Measurements from ENCODE around the gene ACTL10. TPM values are rescaled to one million over a fixed set of nuclear protein-coding genes. Genes with fewer than 3 reads are reported as not detected.

ACTL10 gene
- total and polyA plus RNA-seq, 2 donors (not counting 1 experiment from before 2014, with no cell fraction given), result 1.2 to 6.3 TPM

GRCh38 chr20:33668466-33669155 is 1.9 kb downstream of the ACTL10 start:
- ATAC-seq (ENCODE audit: low read depth), result no peak
- Histone ChIP-seq H3K4me2 (replicated peaks; ENCODE audit: low read depth, low read length, poor library complexity, severe bottlenecking) (peak overlapping the region; percentile 98), H3K9ac (ENCODE audit: low read length) (no peak overlapping the region), H3K4me1 (ENCODE audit: control insufficient read depth in 2 of 2, insufficient read depth in 2 of 2, low read length in 2 of 2) (peaks cover 18 to 42% of the 10 kb centered on the region in 2 donors), H3K4me3 (ENCODE audit: control extremely low read depth in 1 of 5, extremely low read depth in 1 of 5, insufficient read depth in 1 of 5, low read depth in 2 of 5, low read length in 4 of 5) (no peak overlapping the region), H3K79me2 (ENCODE audit: control insufficient read depth, insufficient read depth, low read length) (no peaks in the 10 kb centered on the region), H3K27ac (ENCODE audit: low read length in 2 of 2) (no peak overlapping the region), H3K27me3 (replicated peaks in 1 of 4; ENCODE audit: control extremely low read depth in 1 of 4, control insufficient read depth in 3 of 4, insufficient read depth in 4 of 4, low read length in 3 of 4) (no peaks in the 10 kb centered on the region), H3K9me3 (ENCODE audit: control extremely low read depth in 1 of 3, control insufficient read depth in 2 of 3, insufficient read depth in 1 of 3, low read length in 2 of 3) (no peaks in the 10 kb centered on the region), H3K36me3 (replicated peaks in 1 of 2; ENCODE audit: control extremely low read depth in 1 of 2, control insufficient read depth in 1 of 2, extremely low read depth in 1 of 2, insufficient read depth in 2 of 2, low read length in 1 of 2) (no peaks in the 10 kb centered on the region), H2AFZ (ENCODE audit: insufficient read depth, low read depth, low read length, poor library complexity, severe bottlenecking) (no peak overlapping the region), H4K20me1 (ENCODE audit: control insufficient read depth, insufficient read depth, low read length, poor library complexity, severe bottlenecking) (no peaks in the 10 kb centered on the region)
- Mint-ChIP-seq H3K27ac (peak overlapping the region; percentile 26), H3K9me3 (ENCODE audit: insufficient read depth) (no peaks in the 10 kb centered on the region), H3K4me1 (peaks cover 37% of the 10 kb centered on the region), H3K27me3 (no peaks in the 10 kb centered on the region), H3K4me3 (peak overlapping the region; percentile 45)
- DNase-seq, result no peak
- WGBS (ENCODE audit: insufficient coverage), result 94% methylated on average over 12 of the region's 13 CpGs
- TF ChIP-seq EZH2 (IDR thresholded peaks at IDR 0.05; ENCODE audit: borderline replicate concordance, insufficient read depth, low read depth, low read length, poor library complexity, severe bottlenecking) (no peak), CTCF (IDR thresholded peaks at IDR 0.05) (no peak)
- CTCF ChIA-PET, result interaction anchor here (0.6 to 6.1 kb wide), 41 partner anchors 9 to 401 kb away, joined by 3 to 61 read pairs (median 5); partner anchors contain the start of genes CBFA2T2, CDK5RAP1, PXMP4 and SNTA1
- POLR2A ChIA-PET, result interaction anchor here (1.0 to 2.3 kb wide), 4 partner anchors 11 to 225 kb away, joined by 3 to 8 read pairs (median 6); partner anchors contain the start of genes CBFA2T2 and SNTA1
- intact Hi-C loops (cut with micrococcal nuclease), result loop anchor here (1.0 to 5.0 kb wide), 6 partner anchors 64 to 399 kb away; partner anchors contain the start of gene RALY

GRCh38 chr20:33669224-33669623 is 2.5 kb downstream of the ACTL10 start:
- no peak overlapping the region for H3K27ac Mint-ChIP-seq

More at GRCh38 chr20:33669224-33669623, 2.5 kb downstream of the ACTL10 start:
- Histone ChIP-seq H3K36me3 (replicated peaks in 1 of 2; ENCODE audit: control extremely low read depth in 1 of 2, control insufficient read depth in 1 of 2, extremely low read depth in 1 of 2, insufficient read depth in 2 of 2, low read length in 1 of 2) (no peaks in the 10 kb centered on the region), H2AFZ (ENCODE audit: insufficient read depth, low read depth, low read length, poor library complexity, severe bottlenecking) (no peak overlapping the region), H3K27me3 (replicated peaks in 1 of 4; ENCODE audit: control extremely low read depth in 1 of 4, control insufficient read depth in 3 of 4, insufficient read depth in 4 of 4, low read length in 3 of 4) (no peaks in the 10 kb centered on the region), H3K4me2 (replicated peaks; ENCODE audit: low read depth, low read length, poor library complexity, severe bottlenecking) (no peak overlapping the region), H3K4me1 (ENCODE audit: control insufficient read depth in 2 of 2, insufficient read depth in 2 of 2, low read length in 2 of 2) (peaks cover 17 to 41% of the 10 kb centered on the region in 2 donors), H4K20me1 (ENCODE audit: control insufficient read depth, insufficient read depth, low read length, poor library complexity, severe bottlenecking) (no peaks in the 10 kb centered on the region), H3K4me3 (ENCODE audit: control extremely low read depth in 1 of 5, extremely low read depth in 1 of 5, insufficient read depth in 1 of 5, low read depth in 2 of 5, low read length in 4 of 5) (no peak overlapping the region), H3K9ac (ENCODE audit: low read length) (no peak overlapping the region), H3K27ac (ENCODE audit: low read length in 2 of 2) (no peak overlapping the region), H3K9me3 (ENCODE audit: control extremely low read depth in 1 of 3, control insufficient read depth in 2 of 3, insufficient read depth in 1 of 3, low read length in 2 of 3) (no peaks in the 10 kb centered on the region), H3K79me2 (ENCODE audit: control insufficient read depth, insufficient read depth, low read length) (peaks cover 3% of the 10 kb centered on the region)
- ATAC-seq (ENCODE audit: low read depth) (no peak), DNase-seq (no peak)
- Mint-ChIP-seq H3K4me1 (peaks cover 39% of the 10 kb centered on the region), H3K4me3 (peak overlapping the region; percentile 9), H3K27me3 (no peaks in the 10 kb centered on the region), H3K9me3 (ENCODE audit: insufficient read depth) (no peaks in the 10 kb centered on the region)
- 73% methylated on average over 4 of the region's 5 CpGs for WGBS (ENCODE audit: insufficient coverage)
- ChIA-PET CTCF (interaction anchor here (0.5 to 6.1 kb wide), 16 partner anchors 8 to 400 kb away, joined by 3 to 61 read pairs (median 8); partner anchors contain the start of gene CBFA2T2), POLR2A (interaction anchor here (2.3 kb wide), 1 partner anchor 16 kb away, joined by 6 read pairs; no protein-coding TSS in a partner anchor)
- TF ChIP-seq CTCF (IDR thresholded peaks at IDR 0.05), result no peak
- TF ChIP-seq EZH2 (IDR thresholded peaks at IDR 0.05; ENCODE audit: borderline replicate concordance, insufficient read depth, low read depth, low read length, poor library complexity, severe bottlenecking), result no peak
- intact Hi-C loops (cut with micrococcal nuclease), result loop anchor here (2.0 to 5.0 kb wide), 4 partner anchors 112 to 398 kb away; partner anchors contain the start of gene RALY
